Glomerular visceral epithelial cell (primary cell): ENCODE measurements around the gene NCSTN.

Experiments
- DNase-seq: peaks from one replicate; pipeline ENCODE4 v3.0.0-alpha.2; 2016; ENCODE audit errors: extremely low spot score

NCSTN gene

DNA sequence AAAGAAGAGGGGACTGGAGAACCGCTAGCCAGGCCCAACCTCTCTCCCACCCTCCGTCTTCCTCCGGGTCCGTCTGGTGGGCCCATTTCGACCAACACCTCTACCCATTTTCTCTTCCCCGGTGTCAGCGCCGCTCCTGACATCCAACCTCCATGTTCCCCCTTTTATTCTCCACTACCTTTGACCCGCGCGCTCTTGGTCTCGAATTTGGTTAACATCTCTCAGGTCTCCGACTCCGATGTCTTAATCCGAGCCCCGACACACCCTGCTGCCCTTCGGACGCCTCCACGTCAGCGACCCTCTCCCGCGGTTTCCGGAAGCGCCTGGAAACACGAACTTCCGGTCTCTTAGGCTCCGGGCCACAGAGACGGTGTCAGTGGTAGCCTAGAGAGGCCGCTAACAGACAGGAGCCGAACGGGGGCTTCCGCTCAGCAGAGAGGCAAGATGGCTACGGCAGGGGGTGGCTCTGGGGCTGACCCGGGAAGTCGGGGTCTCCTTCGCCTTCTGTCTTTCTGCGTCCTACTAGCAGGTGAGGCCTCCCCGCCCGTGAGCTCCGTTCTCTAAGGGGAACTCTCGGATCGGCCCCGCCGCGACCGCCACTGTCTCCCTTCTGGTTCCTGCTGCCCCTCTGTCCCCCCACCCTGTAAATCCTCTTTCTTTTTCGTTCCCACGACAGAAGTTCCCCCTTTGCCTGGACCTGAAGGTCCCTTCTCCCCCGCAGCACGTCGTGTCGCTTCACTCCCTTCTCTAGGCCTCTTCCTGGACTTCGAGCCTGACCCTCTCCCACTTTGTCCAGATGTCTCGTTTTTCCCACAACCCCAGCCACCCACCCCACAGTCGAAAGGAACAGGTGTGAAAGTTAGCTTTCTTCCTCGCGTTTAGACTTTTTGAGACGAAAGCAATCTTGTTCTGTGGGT, at the start of gene NCSTN, which contains the start of gene COPA:
Gene NCSTN, plus strand, starts transcription at position 431 of the 917 bp plus-strand sequence. Its CDS starts 14 bp downstream, at position 445.
Gene COPA, minus strand, starts transcription at position 298 of the 917 bp plus-strand sequence. Its CDS starts 80 bp downstream, at position 218.
- DNase-seq, result peak; percentile 95

DNA sequence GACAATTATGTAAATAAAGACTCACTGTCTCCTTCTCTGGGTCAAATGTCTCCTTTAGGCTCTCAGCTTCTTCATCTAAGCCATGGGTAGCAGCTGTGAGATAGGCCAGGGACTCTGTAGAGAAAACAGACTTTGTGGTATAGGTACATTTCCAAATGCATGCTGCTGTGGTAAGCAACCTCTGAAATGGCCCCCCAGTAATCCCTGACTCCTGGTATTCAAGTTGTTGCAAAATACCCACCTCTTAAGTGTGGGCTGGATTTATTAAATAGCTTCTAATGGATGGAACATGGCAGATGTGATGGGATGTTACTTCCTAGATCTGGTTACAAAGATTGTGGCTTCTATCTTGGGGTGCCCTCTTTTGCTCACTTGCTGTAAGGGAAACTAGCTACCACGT, 47.1 kb upstream of the NCSTN start:
- DNase-seq, result no peak

- DNase-seq, result no peak
Measured at GRCh38 chr1:160300173-160300572, 43.0 kb upstream of the NCSTN start.

GRCh38 chr1:160307118-160307791, 35.9 kb upstream of the NCSTN start:
- DNase-seq, result no peak

DNA sequence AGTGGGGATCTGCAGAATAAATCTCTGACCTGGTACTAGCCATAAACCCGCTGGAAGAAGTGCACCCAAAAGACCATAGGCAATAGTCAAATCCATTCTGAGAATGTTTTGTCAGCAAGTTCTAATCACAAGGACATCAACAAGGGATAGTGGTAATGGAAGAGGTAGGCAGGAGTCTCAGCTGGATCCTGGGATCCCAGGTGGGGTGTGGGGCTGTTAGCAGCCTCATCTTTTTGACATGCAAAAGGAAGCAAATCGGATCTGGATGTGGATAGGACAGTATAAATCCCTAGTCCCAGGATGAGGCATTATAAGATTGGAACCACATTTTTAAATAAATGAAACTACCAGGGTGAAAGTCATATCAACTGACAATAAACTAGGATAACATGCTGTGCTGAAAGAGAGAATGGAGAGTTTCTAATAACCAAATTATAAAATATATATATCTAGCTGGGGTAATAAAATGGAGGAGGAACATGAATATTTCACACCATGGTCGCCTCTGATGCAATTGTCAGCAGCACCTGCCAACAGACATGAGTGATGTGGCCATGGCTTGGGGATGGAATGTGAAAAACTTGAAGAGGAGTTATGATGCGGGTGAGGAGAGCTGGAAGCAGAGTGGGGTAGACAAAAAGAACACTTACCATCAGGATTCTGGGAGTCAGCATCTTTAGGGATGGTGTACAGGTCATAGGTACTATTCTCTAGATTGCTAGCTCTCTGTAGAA, 34.6 kb upstream of the NCSTN start:
- no peak for DNase-seq

GRCh38 chr1:160309185-160309557, 34.0 kb upstream of the NCSTN start:
- no peak for DNase-seq

GRCh38 chr1:160309571-160309970, 33.6 kb upstream of the NCSTN start:
- DNase-seq, result no peak

DNA sequence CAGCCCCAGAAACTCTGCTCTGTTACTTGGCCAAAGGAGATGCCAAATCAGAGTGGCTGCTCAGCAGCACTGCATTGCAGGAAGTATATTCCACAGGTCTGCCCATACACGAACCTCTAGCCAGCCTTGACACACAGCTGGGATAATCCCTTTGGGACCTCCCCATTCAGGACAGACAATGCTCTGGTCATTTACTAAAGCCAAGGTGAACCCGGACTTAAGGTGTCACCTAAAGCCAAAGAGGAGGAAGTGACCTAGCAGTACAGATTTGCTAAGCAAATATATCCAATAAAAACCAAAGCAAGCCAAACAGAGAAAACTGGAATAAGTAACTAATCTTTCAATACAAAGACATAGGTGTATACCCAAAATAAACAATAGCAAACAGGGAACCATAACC, 27.8 kb upstream of the NCSTN start:
- DNase-seq, result no peak

- no peak for DNase-seq
Measured at GRCh38 chr1:160322831-160323230, 20.4 kb upstream of the NCSTN start.

DNA sequence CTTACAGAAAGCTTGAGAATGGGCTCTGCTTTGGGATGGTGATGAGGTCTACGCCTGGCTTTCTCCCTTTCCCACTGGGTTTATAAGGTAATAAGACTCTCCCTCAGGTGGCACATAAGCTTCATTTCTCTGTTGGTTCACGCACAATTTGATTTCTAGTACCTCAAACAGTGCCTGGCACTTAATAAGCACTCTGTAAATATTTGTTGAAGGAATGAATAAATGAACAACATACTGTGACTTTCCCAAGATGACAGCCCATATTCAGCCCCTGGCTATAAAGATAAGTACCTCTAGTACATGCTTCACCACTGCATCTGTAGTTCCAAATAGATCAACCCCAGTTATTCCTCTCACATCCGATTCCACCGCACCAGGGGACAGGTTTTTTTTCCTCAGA, 17.9 kb upstream of the NCSTN start:
- DNase-seq, result no peak

GRCh38 chr1:160326418-160326817, 16.8 kb upstream of the NCSTN start:
- DNase-seq, result no peak

- DNase-seq, result no peak
Measured at GRCh38 chr1:160328184-160328583, 15.0 kb upstream of the NCSTN start.

GRCh38 chr1:160330119-160330518, 13.1 kb upstream of the NCSTN start:
- no peak for DNase-seq

GRCh38 chr1:160332516-160332915, 10.7 kb upstream of the NCSTN start:
- no peak for DNase-seq

DNA sequence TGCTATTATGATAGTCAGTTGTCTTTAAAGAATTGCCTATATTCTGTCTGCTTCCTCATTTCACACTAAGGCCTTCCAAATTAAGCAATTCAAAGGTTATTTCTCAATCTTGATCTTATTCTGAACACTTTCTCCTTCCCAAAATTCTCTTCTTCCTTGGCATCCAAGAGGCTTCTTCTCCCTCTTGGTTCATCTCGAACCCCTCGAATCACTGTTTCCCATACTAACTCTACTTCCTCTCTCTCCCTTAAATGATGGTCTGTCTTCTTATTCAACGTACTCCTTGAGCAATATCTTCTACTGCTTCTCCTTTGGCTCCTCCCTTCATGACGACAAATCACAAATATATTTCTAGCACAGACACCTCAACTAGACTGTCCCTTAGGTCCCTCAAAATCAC, 4.6 kb upstream of the NCSTN start:
- no peak for DNase-seq

DNA sequence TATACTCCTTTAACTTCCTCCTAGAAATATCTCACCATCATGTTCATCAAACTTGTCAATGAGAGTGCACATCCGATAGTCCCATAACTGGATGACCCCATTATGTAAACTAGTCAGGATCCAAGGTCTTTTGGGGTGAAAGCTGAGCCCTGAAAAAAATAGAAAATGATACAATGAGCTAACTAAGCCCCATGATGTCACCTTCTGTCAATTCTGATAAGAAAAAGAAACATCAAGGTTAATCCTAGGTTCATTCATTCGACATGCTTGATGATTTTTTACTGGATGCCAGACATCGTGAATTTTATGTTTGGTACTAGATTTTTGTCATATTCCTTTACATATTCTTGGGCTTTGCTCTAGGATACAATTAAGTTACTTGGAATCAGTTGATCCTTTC, 3.0 kb upstream of the NCSTN start:
- DNase-seq, result no peak

DNA sequence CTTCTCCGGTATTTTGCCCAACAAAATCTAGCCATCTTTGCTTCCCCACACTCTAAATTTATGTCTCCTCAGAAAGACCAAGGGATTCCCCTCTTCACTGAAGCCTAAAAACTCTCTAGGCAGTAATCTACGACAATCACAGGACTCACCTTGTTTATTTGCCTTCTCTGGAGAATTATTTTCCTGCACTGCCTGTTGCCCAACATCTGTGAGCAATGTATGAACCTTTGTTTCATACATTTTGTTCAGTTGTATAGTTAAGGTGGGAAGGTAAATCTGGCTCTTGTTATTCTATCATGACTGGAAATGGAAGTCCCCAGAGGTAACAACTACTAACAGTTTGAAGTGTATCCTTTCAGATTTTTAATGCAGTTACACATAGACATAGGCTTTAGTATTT, 2.3 kb upstream of the NCSTN start:
- no peak for DNase-seq

GRCh38 chr1:160342526-160342925, 657 bp upstream of the NCSTN start:
- DNase-seq, result peak; percentile 5

- no peak for DNase-seq
Measured at GRCh38 chr1:160344241-160344640, 1.1 kb downstream of the NCSTN start.

DNA sequence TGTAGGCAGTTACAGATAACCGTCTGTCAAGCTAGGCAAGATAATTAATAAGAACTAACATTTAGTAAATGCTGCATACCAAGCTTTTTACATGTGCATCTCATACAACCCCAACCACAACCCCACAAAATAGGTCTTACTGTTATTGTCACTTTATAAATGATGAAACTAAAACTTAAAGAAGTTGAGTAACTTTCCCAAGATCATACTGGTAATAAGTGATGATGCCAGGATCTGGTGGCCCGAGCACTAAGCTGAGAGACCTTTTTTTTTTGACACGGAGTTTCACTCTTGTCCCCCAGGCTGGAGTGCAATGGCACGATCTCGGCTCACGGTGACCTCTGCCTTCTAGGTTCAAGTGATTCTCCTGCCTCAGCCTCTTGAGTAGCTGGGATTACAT, 1.8 kb downstream of the NCSTN start:
- DNase-seq, result no peak

DNA sequence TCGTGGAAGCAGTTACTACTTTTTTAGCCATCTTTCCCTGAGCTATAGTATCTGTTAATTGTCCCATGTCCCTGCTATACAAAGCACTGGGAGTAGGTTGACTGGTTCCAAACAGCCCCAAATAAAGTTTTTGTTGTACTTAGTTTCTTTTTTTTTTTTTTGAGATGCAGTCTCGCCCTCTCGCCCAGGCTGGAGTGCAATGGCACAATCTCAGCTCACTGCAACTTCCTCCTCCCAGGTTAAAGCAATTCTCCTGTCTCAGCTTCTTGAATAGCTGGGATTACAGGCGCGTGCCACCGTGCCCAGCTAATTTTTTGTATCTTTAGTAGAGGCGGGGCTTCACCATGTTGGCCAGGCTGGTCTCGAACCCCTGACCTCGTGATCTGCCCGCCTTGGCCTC, 3.3 kb downstream of the NCSTN start:
- no peak for DNase-seq

DNA sequence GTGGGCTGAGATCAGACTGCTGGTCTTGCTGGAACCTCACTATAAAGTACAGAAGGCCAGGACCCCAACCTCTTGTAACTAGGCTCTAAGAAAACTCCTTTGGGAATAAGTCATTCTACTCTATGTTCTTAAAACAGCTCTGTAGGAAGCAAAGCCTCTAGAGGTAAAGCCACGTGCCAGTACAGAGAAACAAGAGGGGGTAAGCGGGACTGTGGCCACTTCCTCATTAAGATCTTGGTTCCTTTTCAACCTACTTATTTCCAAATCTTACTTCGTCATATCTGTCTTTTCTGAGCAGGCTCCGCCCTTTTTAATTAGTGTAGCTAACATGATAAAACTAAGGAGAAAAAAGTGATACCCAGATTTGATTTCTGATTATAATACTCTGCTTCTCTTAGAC, 3.8 kb downstream of the NCSTN start:
- DNase-seq, result no peak
